Activated CD4-positive, CD25-positive, alpha-beta regulatory T cell treated with anti-CD3 and anti-CD28 coated beads, Interleukin-2, amount 50 U/mL, for 24 hours (primary cell): ENCODE results near the gene TAS2R38.
A peak's percentile ranks its signal among the peaks of the same experiment; 100 is the strongest.

Experiments used
- ATAC-seq, 2 donors: fragments of 150-1000 bp; cut with Tn5 transposase; one replicate each; pipeline ENCODE4 v1.10.0; 2021; ENCODE audit warnings: mild to moderate bottlenecking in 1 of 2, moderate library complexity in 1 of 2

The TAS2R38 gene

GRCh38 chr7:141975806-141976523 lies 2.4 kb upstream of the TAS2R38 start:
- ATAC-seq: peak; percentile 43 to 75

GRCh38 chr7:141974831-141975230 lies 1.3 kb upstream of the TAS2R38 start:
- no peak for ATAC-seq

GRCh38 chr7:141960687-141961422 lies 12.7 kb downstream of the TAS2R38 start:
- ATAC-seq: no peak

- no peak for ATAC-seq
These were observed 17.5 kb downstream of the TAS2R38 start for GRCh38 chr7:141956084-141956483.

- ATAC-seq: no peak
These were observed 19.2 kb downstream of the TAS2R38 start for GRCh38 chr7:141954334-141954733.

- no peak for ATAC-seq
These were observed 21.1 kb downstream of the TAS2R38 start for GRCh38 chr7:141952461-141952860.

GRCh38 chr7:141950806-141951205 lies 22.8 kb downstream of the TAS2R38 start:
- ATAC-seq: no peak

- ATAC-seq: no peak
These were observed 23.7 kb downstream of the TAS2R38 start for GRCh38 chr7:141949911-141950310.

- no peak for ATAC-seq
These were observed 24.1 kb downstream of the TAS2R38 start for GRCh38 chr7:141949451-141949850.

GRCh38 chr7:141949021-141949420 lies 24.6 kb downstream of the TAS2R38 start:
- ATAC-seq: no peak

GRCh38 chr7:141946796-141947195 lies 26.8 kb downstream of the TAS2R38 start, which contains the start of gene CLEC5A:
CLEC5A (minus strand) TSS chr7:141946974; CDS start chr7:141946292, 682 bp downstream.
- no peak for ATAC-seq

GRCh38 chr7:141945356-141945755 lies 28.2 kb downstream of the TAS2R38 start:
- peak; percentile 55 to 63 for ATAC-seq

GRCh38 chr7:141944811-141945210 lies 28.8 kb downstream of the TAS2R38 start:
- ATAC-seq: no peak

- no peak for ATAC-seq
These were observed 29.7 kb downstream of the TAS2R38 start for GRCh38 chr7:141943846-141944245.

- ATAC-seq: no peak
These were observed 32.5 kb downstream of the TAS2R38 start for GRCh38 chr7:141941075-141941474.

GRCh38 chr7:141930211-141930610 lies 43.4 kb downstream of the TAS2R38 start:
- ATAC-seq: no peak

GRCh38 chr7:141928845-141929195 lies 44.8 kb downstream of the TAS2R38 start:
- no peak for ATAC-seq

GRCh38 chr7:141928146-141928844 lies 45.3 kb downstream of the TAS2R38 start:
- ATAC-seq: no peak
